Measurements from ENCODE around the gene OR4A15.

The OR4A15 gene

DNA sequence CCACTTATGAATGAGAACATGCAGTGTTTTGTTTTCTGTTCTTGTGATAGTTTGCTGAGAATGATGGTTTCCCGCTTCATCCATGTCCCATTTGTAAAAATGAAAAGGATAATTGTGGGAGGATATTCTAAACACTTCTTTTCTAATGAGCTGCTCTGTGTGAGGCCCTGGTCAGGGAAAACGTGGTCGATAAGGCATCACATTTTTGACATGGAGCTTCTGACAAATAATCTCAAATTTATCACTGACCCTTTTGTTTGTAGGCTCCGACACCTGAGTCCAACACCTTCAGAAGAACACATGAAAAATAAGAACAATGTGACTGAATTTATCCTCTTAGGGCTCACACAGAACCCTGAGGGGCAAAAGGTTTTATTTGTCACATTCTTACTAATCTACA is at the start of gene OR4A15:
Gene OR4A15, plus strand, starts transcription at position 301 of the 400 bp plus-strand sequence. Its CDS starts 0 bp downstream, at position 301.
- DNase-seq, result no peak

DNA sequence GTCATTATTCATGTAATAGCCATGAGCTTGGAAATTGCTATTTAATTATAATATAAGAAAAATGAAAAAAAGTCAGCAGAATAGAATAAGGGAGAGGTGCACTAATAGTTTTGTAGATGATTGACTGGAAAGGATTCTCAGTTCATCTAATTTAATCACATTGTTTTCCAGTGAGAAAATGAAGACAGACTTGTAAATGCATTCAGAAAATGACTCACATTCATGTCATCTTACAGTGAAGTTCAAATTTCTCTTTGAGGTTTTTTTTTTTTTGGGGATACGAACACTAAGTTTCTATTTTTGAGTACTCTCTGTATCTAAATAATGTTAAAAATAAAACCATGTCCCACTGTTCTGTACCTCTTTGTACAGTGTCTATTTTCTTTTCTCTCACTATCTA is 43.3 kb upstream of the OR4A15 start:
- DNase-seq, result no peak

DNA sequence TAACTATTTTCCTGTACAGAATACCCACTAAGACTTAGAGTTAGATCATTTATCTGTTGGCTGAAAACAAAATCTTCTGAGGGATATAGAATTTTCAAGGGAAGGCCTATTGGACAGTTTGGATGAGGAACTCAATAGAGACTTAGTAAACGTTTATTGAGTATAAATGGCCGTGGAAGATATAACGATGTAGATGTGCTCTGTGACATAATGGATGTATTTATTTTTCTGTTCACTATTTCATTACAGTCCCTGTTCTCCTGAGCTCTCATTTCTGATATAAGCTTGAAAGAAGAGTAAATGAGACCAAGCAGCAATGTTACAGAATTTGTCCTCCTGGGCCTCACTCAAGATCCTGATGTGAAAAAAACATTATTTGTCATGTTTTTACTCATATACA is 24.9 kb upstream of the OR4A15 start, which contains the start of gene OR4A16:
Gene OR4A16, plus strand, starts transcription at position 301 of the 400 bp plus-strand sequence. Its CDS starts 0 bp downstream, at position 301.
- no peak for DNase-seq

DNA sequence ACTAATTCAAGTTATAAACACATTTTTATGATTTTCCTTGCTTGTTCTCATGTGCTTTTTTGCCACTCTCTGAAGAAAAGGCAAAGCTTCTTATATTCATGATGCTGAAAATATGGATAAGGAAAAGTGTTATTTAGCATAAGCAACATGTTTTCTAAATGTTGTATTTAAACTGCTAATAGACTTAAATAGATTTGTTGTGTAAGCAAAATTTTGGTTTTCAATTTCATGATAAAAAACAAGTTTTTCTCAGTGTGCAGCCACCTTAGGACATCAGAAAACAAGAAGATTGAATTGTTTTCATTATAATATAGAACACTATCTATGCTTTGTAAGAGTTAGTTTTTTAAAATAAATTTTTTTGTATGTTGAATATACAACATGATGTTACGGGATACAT is 22.5 kb upstream of the OR4A15 start:
- no peak for DNase-seq

DNA sequence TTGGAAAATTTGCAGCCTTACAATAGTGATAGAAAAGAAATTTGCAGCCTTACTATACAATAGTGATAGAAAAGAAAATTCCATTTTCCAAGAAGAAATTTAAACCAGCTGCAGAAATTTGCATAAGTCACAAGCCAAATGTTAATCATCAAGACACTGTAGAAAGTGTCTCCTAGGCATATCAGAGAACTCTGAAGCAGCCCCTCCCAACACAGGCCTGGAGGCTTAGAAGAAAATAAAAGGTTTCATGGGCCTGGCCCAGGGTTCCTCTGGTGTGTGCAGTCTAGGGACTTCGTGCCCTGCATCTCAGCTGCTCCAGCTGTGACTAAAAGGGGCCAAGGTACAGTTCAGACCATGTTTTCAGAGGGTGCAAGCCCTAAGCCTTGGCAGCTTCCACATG is 18.7 kb upstream of the OR4A15 start:
- no peak for DNase-seq

DNA sequence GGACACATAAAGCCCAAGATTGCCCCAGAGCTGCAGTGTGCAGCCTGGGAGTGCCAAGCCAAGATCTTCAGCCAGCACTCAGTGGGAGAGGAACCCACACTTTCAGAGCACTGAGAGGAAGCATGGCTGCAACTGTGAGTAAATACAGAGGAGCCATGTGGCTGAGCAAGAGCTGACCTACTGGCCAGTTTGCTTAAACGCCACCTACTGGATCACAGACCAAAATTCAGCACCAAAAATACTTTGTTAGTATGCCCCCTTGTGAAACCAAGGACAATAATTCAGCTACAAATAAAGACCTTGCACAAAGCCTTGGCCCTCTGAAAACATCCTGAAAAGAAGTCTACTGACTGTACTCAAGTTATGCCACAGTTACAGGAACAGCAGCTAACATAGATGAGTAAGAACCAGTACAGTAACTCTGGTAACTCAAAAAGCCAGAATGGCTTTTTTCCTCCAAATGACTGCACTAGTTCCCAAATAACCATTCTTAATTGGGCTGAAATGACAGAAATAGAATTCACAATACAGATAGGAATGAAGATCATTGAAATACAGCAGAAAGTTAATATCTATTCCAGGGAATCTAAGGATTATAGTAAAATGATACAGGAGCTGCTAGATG is 10.1 kb upstream of the OR4A15 start:
- peak; percentile 4 for DNase-seq

DNA sequence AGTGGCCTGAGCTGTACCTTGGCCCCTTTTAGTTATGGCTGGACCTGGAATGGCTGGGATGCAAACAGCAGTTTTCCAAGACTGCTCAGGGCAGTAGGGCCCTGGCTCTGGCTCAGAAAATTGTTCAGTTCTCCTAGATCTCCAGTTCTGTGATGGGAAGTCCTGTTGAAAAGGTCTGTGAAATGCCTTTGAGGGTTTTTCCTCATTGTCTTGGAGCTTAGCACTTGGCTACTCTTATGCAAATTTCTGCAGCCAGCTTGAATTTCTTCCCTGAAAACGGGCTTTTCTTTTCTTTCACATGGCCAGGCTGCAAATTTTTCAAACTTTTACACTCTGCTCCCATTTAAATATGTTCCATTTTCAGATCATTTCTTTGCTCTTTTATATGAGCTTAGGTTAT is 33.2 kb downstream of the OR4A15 start:
- DNase-seq, result no peak
